ENCODE data around the gene HAUS7.

GRCh38 chrX:153435845-153436244, 34.5 kb downstream of the HAUS7 start:
- TF ChIP-seq TAF1 (IDR thresholded peaks at IDR 0.05; ENCODE audit: borderline replicate concordance, insufficient read depth, low read length) (no peak), SIN3A (IDR thresholded peaks at IDR 0.05; ENCODE audit: borderline replicate concordance, insufficient read depth, low read length) (no peak)
